Sigmoid colon (tissue), 7 donors: ENCODE data around the gene RITA1. TPM values are rescaled to one million over a fixed set of nuclear protein-coding genes. Genes with fewer than 3 reads are reported as not detected.

ENCODE experiments used
- DNase-seq: peaks from one replicate; pipeline ENCODE4 v3.0.0-alpha.2; 2019
- H3K27ac ChIP-seq, 4 donors: fragments of 200-600 bp; sonication (generic); one replicate each; pipeline ENCODE4 v1.5.1; 2016 to 2019; ENCODE audit warnings: mild to moderate bottlenecking in 1 of 4
- H3K27me3 ChIP-seq, 3 donors: fragments of 200-600 bp; sonication (generic); one replicate each; pipeline ENCODE4 v1.5.1; 2019; ENCODE audit warnings: mild to moderate bottlenecking in 1 of 3
- H3K36me3 ChIP-seq, 4 donors: fragments of 200-600 bp; sonication (generic); one replicate each; pipeline ENCODE4 v1.5.1; 2016 to 2019
- H3K4me1 ChIP-seq, 4 donors: fragments of 200-600 bp; sonication (generic); one replicate each; pipeline ENCODE4 v1.5.1; 2017 to 2019
- H3K4me3 ChIP-seq, 4 donors: fragments of 200-600 bp; sonication (generic); one replicate each; pipeline ENCODE4 v1.5.1; 2017 to 2019; ENCODE audit warnings: mild to moderate bottlenecking in 2 of 4, moderate library complexity in 1 of 4
- H3K9me3 ChIP-seq, 4 donors: fragments of 200-600 bp in 3 of 4; sonication (generic) in 3 of 4; one replicate each; pipeline versions ENCODE4 v1.5.1 to v1.6.1; 2013 to 2019
- CTCF ChIP-seq, 4 experiments: fragments of 450-650 bp in 3 of 4; fragments of 200-600 bp in 1 of 4; IDR thresholded peaks; one replicate each; pipeline ENCODE4 v1.5.1; 2016 to 2019; ENCODE audit warnings: antibody characterized with exemption in 4 of 4, mild to moderate bottlenecking in 3 of 4, moderate library complexity in 2 of 4
- EP300 ChIP-seq, 4 donors: sonication (generic); formaldehyde crosslinking; IDR thresholded peaks; one replicate each; pipeline ENCODE4 v1.6.1; 2017; ENCODE audit warnings: antibody characterized with exemption in 4 of 4
- POLR2A ChIP-seq, 2 donors: fragments of 450-650 bp; IDR thresholded peaks; one replicate each; pipeline ENCODE4 v1.6.1; 2016; ENCODE audit warnings: antibody characterized with exemption in 2 of 2, mild to moderate bottlenecking in 2 of 2, moderate library complexity in 2 of 2
- POLR2AphosphoS5 ChIP-seq, 4 donors: sonication (generic); formaldehyde crosslinking; IDR thresholded peaks; one replicate each; pipeline ENCODE4 v1.6.1; 2017; ENCODE audit warnings: antibody characterized with exemption in 4 of 4
- WGBS, 2 donors: extraction: QIAGEN DNeasy Blood & Tissue Kit; methylation state at CpG; one replicate each; pipeline ENCODE4 v1.1.7; 2013; 5-methylcytosine and 5-hydroxymethylcytosine counted together
- intact Hi-C: fragments of 100-400 bp; cut with DNase I; formaldehyde crosslinking; loops from one replicate; pipeline ENCODE4 v1.15.1; 2023
- polyA plus RNA-seq, 3 donors: library from polyadenylated mRNA; stranded (reverse); fragments of 200-250 nt; gene quantifications; one replicate each; pipeline ENCODE4 v1.2.3, GENCODE V29; 2013
- total RNA-seq, 4 donors: library from RNA; depleted of rRNA; stranded (reverse); fragments of >200 nt; gene quantifications; one replicate each; pipeline ENCODE4 v1.1.0, GENCODE V29; 2016
- donor health status: healthy with polysubstance abuse.
- donor health status: Bipolar disorder and iron deficiency.
- donor health status: healthy.

The RITA1 gene
- total and polyA plus RNA-seq, 7 donors: 12.5 to 28.4 (median 16.5) TPM

DNA sequence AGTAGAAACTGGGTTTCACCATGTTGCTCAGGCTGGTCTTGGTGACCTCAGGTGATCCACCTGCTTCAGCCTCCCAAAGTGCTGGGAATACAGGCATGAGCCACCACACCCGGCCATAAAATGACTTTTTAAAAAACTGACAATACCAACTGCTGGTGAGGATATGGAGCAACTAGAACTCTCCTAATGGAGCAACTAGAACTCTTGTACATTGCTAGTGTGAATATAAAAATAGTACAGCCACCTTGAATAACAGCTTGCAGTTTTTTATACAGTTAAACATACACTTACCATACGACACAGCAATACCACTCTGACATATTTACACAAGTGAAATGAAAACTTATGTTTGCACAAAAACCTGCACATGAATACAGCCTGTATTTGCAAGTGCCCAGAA, 38.5 kb upstream of the RITA1 start:
- intact Hi-C loops: no loop called here
- Histone ChIP-seq H3K27ac (no peak overlapping the region), H3K4me1 (peaks cover 0 to 6% (median 0%) of the 10 kb centered on the region in 4 donors), H3K9me3 (no peaks in the 10 kb centered on the region), H3K36me3 (no peaks in the 10 kb centered on the region), H3K27me3 (peaks cover 2 to 26% (median 15%) of the 10 kb centered on the region in 3 donors), H3K4me3 (no peak overlapping the region)
- TF ChIP-seq POLR2A (IDR thresholded peaks at IDR 0.05): no peak
- no peak for TF ChIP-seq CTCF (IDR thresholded peaks at IDR 0.05)
- no peak for TF ChIP-seq EP300 (IDR thresholded peaks at IDR 0.05)
- no peak for TF ChIP-seq POLR2AphosphoS5 (IDR thresholded peaks at IDR 0.05)
- WGBS, 2 donors: 53 to 71% methylated on average over 2 of the region's 2 CpGs
- DNase-seq: no peak

DNA sequence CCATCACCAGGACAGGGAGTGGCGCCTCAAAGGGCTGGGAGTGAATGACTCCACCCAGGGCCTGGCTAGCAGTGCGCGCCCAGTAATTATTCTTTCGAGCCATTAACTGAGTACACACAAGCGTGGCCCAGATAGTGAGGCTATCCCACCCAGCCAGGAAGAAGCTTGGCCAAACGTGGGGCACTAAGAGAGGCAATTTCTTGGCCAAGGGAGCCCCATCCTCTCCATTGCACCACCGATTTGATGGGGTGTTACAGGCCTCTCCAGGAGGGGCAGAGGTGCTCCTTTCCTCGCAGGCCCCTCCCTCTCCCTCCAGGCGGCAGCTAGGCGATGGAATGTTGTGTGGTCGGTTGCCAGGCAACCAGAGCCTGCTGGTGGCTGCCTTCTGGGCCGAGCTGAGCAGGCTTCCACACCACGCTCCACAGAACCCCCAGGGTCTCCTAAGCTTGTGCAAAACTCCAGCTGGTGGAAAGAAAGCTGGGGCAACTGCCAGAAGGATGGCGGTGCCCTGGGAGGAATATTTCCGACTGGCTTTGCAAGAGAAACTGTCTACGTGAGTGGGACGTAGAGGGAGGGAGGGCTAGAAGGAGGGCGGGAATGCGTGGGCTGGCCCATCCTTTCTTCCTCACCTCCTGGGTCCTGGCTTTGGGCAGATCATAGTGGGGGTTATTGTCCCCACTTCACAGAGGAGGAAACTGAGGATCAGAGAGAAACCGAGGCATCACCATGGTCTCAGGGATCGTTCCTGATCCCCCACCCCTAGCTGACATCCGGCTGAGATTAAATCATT, 36.0 kb upstream of the RITA1 start, which contains the start of gene CFAP73:
TSS of gene CFAP73 (plus strand) at position 364 of the 790 bp plus-strand sequence. CDS start at position 498, 134 bp downstream.
- Histone ChIP-seq H3K36me3 (no peaks in the 10 kb centered on the region), H3K4me1 (peaks cover 0 to 22% (median 17%) of the 10 kb centered on the region in 4 donors), H3K27ac (no peak within 1 kb of the TSS), H3K9me3 (no peaks in the 10 kb centered on the region), H3K27me3 (peaks cover 14 to 45% (median 37%) of the 10 kb centered on the region in 3 donors), H3K4me3 (no peak within 1 kb of the TSS)
- intact Hi-C loops: no loop called here
- 14 to 42% methylated on average over 22 of the region's 22 CpGs for WGBS, 2 donors
- TF ChIP-seq EP300 (IDR thresholded peaks at IDR 0.05) (no peak), POLR2AphosphoS5 (IDR thresholded peaks at IDR 0.05) (no peak), POLR2A (IDR thresholded peaks at IDR 0.05) (no peak), CTCF (IDR thresholded peaks at IDR 0.05) (no peak)
- no peak for DNase-seq

DNA sequence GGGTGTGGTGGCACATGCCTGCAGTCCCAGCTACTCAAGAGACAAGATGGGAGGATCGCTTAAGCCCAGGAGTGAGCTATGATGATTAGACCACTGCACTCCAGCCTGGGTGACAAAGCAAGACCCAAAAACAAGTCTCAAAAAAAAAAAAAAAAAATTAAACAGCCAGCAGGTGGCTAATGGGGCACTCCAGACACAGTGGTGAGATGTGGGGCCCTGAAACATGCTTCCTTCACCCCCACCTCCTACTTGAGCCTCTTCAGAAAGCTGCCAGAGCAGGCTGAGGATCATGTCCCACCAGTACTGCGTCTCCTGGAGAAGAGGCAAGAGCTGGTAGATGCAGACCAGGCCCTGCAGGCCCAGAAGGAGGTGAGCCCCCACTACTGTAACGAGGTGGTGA, 33.9 kb upstream of the RITA1 start:
- DNase-seq: no peak
- Histone ChIP-seq H3K27me3 (peaks cover 16 to 58% (median 44%) of the 10 kb centered on the region in 3 donors), H3K9me3 (no peaks in the 10 kb centered on the region), H3K4me3 (no peak overlapping the region), H3K27ac (no peak overlapping the region), H3K4me1 (peaks cover 0 to 25% (median 20%) of the 10 kb centered on the region in 4 donors), H3K36me3 (no peaks in the 10 kb centered on the region)
- intact Hi-C loops: no loop called here
- WGBS, 2 donors: 93 to 94% methylated on average over 3 of the region's 3 CpGs
- TF ChIP-seq POLR2A (IDR thresholded peaks at IDR 0.05) (no peak), CTCF (IDR thresholded peaks at IDR 0.05) (no peak), POLR2AphosphoS5 (IDR thresholded peaks at IDR 0.05) (no peak), EP300 (IDR thresholded peaks at IDR 0.05) (no peak)

- intact Hi-C loops: no loop called here
- WGBS, 2 donors: 19 to 25% methylated on average over 9 of the region's 9 CpGs
- peaks cover 16 to 58% (median 44%) of the 10 kb centered on the region in 3 donors for H3K27me3 ChIP-seq
- no peaks in the 10 kb centered on the region for H3K9me3 ChIP-seq
- no peaks in the 10 kb centered on the region for H3K36me3 ChIP-seq
- H3K4me3 ChIP-seq: peak overlapping the region in 3 of 4 donors; percentile 25 to 38 (median 29)
- no peak for TF ChIP-seq POLR2A (IDR thresholded peaks at IDR 0.05)
- TF ChIP-seq CTCF (IDR thresholded peaks at IDR 0.05): no peak
- no peak for TF ChIP-seq EP300 (IDR thresholded peaks at IDR 0.05)
- TF ChIP-seq POLR2AphosphoS5 (IDR thresholded peaks at IDR 0.05): no peak
- H3K27ac ChIP-seq: no peak overlapping the region
- H3K4me1 ChIP-seq: peaks cover 0 to 25% (median 20%) of the 10 kb centered on the region in 4 donors
- DNase-seq: no peak
These were observed 33.2 kb upstream of the RITA1 start for GRCh38 chr12:113152196-113152834.
